ENCODE results near the gene FAHD2B.
"Not testable (repeated sequence)": the region's sequence is repeated elsewhere in the genome, so short reads cannot be mapped to it uniquely, and the experiment has no call there.

FAHD2B gene

DNA sequence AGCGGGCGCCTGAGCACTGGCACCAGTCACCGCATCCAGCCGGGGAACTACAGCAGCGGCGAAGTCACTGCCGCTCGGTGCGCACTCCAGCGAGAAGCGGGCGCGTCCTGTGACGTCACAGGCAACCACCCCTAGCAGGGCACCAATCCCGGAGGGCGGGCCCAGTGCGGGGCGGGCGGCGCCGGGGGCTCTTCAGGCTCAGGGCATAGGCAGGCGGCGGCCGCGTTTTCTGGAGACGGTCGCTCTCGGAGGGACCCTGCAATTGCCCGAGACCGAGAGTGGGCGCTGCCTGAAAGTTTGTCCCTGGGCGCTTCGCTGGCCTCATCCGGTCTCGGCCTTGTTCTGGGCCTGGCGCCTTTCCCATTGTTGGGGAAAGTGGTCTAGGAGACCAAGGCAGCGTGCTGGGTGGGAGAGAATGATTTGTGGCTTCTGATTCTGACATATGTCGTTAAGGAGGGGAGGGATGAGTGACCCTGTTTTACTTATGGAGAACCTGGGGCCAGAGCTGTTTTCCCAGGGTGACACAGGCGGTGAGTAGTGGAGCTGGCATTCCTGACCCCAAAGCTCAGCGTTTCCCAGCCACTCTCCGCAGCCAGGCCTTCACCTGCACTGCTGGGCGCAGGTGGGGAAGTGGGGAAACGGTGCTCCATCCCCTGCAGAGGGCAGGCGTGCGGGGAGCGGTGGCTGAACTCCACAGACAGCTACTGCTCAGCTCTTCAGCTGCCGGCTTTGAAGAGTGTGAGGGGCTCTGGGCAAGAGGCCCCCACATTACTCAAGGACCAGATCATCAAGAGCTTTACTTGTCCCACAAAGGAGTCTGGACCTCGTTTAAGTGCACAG lies at the start of gene FAHD2B:
Gene FAHD2B (minus strand): TSS at position 111 of the 840 bp plus-strand sequence. CDS start 3,176 bp downstream, outside the sequence.
- DNase-seq: peak; percentile 87

DNA sequence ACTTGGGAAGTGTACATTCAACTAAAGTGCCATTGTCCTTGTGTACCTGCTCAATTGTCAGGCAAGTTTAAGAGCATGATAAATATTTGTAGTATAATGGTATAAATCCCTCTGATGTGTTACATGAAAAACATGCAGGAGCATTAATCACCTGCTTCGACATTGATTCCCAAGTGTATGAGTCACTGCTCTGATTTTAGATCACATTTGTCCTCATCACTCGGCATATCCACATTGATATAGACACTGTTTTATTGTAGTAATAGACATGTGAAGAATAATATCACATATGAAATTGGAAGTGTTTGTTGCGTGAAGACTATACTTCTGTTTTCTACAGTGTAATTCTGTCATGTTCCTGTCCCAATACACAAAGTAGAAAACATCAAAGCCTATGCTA lies 49.3 kb upstream of the FAHD2B start:
- not testable (repeated sequence) for DNase-seq

DNA sequence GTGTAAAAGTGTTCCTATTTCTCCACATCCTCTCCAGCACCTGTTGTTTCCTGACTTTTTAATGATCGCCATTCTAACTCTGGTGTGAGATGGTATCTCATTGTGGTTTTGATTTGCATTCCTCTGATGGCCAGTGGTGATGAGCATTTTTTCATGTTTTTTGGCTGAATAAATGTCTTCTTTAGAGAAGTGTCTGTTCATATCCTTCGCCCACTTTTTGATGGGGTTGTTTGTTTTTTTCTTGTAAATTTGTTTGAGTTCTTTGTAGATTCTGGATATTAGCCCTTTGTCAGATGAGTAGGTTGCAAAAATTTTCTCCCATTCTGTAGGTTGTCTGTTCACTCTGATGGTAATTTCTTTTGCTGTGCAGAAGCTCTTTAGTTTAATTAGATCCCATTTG lies 34.4 kb upstream of the FAHD2B start:
- not testable (repeated sequence) for DNase-seq

DNA sequence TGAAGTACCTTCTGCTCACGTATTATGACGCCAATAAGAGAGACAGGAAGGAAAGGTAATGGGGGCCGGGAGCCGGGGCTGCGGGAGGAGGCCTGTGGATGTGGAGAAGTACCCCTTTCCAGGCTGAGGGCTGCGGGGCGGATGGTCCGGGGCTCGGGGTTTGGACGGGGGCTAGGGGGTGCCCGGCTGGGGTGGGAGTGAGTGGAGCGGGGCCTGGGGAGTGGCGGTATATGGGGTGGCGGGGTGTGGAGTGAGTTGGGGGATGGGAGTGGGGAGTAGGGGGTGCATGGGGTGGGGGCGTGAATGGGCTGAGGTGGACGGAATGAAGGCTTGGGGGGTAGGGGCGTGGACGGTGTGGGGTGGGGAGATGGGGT lies 19.2 kb upstream of the FAHD2B start:
- DNase-seq: not testable (repeated sequence)

DNA sequence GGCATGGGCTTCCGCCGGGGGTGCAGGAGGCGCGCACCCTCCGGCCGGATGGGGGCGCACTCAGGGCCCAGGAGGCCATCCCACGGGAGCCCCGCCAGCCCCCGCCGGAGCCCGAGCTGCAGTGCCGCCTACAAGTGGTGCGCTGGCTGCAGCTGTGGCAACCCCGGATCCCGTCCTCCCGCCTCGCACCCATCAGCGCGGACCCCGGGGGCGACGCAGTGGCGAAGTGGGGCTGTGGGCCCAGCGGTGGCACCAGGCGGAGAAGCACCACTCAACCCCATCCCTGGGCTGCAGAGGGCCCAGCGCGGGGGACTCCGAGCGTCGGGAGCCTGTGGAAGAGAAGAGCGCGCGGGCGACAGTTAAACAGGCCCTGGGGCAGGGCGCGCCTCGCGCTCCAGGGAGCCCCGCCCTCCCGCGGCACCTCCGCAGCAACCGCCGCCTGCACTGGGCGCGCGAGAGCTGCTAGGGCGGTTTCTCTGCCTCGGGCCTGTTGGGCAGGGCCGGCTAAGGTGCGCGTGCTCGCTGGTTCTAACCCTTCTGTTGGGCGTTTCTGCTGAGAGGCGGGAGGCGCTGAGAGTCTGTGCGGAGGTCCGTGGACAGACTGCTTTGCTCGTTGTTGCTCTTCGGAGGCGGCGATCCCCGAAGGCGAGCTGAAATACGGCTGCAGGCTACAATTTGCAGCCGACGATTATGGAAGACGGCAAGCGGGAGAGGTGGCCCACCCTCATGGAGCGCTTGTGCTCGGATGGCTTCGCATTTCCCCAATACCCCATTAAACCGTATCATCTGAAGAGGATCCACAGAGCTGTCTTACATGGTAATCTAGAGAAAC lies 18.6 kb upstream of the FAHD2B start, which contains the start of gene ANKRD36:
Gene ANKRD36 (plus strand): TSS at position 104 of the 832 bp plus-strand sequence. CDS start 587 bp downstream, at position 691.
- DNase-seq: peak; percentile 93

DNA sequence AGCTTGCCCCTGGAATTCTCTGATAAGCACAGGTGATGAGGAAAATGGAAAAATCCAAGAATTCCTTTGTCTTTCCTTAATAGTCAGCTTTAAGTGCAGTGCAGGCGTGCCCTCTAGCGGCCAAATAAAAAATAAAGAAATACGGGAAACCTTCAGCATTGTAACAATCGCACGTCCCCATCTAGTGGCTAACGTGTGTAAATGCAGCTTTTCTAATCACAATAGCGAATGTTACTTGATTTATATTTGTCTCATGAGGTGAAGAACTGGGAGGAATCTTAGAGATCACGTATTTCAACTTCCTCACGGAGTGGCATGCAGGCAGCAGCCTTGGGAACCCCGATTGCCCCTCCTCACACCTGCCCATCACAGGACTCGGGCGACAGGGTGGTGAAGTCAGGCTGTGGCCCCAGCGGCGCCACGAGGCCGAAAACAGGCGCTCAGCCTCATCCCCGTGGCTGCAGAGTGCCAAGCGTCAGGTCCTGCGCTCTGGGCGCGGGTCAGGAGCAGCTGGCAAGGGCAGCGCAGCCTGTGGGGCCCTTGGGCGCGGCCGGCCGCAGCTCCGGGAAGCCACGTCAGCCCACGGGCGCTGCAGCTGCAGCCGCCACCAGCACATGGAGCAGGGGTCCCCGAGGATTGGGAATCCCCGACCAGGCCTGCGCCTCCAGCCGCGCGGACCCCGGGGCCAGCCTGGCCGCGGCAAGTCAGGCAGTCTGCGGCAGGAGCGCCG lies 17.8 kb upstream of the FAHD2B start:
- peak; percentile 68 for DNase-seq

GRCh38 chr2:97111246-97111645 lies 16.6 kb upstream of the FAHD2B start:
- DNase-seq: not testable (repeated sequence)

DNA sequence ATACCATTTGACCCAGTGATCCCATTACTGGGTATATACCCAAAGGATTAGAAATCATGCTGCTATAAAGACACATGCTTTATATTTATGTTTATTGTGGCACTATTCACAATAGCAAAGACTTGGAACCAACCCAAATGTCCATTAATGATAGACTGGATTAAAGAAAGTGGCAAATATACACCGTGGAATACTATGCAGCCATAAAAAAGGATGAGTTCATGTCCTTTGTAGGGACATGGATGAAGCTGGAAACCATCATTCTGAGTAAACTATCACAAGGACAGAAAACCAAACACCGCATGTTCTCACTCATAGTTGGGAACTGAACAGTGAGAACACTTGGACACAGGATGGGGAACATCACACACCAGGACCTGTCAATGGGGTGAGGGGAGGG lies 12.2 kb upstream of the FAHD2B start:
- DNase-seq: not testable (repeated sequence)

GRCh38 chr2:97098786-97099372 lies 4.2 kb upstream of the FAHD2B start:
- DNase-seq: not testable (repeated sequence)

GRCh38 chr2:97095661-97096060 lies 979 bp upstream of the FAHD2B start:
- no peak for DNase-seq

DNA sequence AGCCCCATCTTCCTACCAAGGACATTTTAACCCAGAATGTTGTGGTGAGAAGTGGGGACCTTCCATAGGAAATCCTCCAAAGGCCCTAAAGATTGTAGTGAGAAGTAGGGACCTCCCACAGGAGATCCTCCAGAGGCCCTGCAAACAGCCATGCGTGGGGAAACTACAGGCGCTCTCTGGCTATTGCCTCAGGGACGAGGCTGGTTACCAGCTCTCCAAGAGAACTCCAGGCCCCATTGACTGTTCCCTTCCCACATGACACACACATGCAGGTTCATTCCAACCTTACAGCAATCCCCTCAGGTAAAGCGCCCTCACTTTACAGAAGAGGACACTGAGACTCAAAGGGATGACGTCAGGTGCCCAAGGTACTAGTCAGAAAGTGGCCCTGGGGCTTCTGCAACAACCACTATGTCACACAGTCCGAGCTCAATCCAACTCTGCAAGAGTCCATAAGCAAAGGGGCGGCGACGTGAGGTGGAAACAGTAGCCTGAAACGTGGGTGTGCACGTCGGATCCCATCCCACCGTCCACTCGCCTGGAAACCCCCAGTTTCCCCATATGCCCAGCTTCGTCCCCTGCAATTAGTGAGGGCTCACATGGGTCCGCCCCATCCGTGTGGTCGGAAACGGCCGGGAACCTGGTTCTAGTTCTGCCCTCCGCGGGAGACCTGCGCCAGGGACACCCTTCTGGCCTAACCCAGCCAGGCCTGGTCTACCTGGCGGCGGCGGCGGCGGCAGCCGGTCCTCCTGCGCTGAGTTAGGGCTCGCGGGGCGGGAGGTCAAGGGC lies 505 bp downstream of the FAHD2B start:
- DNase-seq: not testable (repeated sequence)

GRCh38 chr2:97092946-97093345 lies 1.7 kb downstream of the FAHD2B start:
- not testable (repeated sequence) for DNase-seq

DNA sequence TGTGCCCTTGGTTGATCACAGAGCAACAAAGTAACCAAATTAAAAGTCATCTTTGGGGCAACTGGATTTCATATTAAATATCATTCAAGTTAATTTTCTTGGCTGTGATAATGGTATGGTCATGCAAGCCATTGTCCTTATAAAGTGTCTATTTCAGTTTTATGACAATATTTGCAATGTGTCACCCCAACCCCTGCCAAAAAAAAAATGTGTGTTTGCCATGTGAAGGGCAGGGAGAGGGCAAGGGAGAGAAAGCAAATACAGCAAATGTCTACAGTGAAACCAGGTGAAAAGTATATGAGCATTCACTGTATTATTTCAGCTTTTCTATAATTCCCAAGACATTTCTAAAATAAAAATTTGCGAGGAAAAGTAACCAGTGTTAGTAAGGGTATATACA lies 6.0 kb downstream of the FAHD2B start:
- DNase-seq: not testable (repeated sequence)

- not testable (repeated sequence) for DNase-seq
Measured at GRCh38 chr2:97085093-97085492, 9.6 kb downstream of the FAHD2B start.

- DNase-seq: not testable (repeated sequence)
Measured at GRCh38 chr2:97083516-97083915, 11.2 kb downstream of the FAHD2B start.

DNA sequence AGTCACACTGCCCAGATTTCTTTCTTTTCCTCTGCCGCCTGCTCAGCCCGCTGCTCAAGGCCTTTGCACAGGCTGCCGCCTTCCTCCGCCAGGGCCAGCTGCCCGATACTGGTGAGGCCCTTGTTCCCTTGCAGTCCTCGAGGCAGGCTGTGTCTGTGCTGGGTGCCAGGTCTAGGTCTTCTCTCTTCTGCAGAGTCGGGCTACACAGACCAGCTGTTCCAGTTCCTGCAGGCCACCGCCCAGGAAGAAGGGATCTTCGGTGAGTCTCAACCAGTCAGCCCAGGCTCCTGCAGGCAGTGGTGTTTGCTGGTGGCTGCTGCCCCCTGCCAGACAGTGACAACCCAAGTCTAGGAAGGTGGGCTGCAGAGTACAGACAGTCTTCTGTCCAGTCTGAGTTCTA lies 12.5 kb downstream of the FAHD2B start:
- DNase-seq: not testable (repeated sequence)

- not testable (repeated sequence) for DNase-seq
Measured at GRCh38 chr2:97080855-97081254, 13.8 kb downstream of the FAHD2B start.

DNA sequence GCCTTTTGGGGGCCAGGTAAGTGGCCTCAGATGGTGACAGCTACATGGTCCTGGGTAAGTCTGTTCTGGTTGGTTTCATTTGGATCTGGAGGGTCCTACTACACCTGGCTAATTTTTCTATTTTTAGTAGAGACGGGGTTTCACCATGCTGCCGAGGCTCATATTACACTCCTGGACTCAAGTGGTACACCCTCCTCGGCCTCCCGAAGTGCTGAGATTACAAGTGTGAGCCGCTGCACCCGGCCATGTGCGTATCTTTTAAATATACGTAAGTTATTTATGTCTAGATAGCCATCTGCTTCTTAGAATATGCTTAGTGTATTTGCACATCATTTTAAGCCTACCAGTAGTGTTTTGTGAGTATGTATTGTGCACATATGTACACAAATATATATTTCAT lies 17.5 kb downstream of the FAHD2B start:
- not testable (repeated sequence) for DNase-seq

- DNase-seq: not testable (repeated sequence)
Measured at GRCh38 chr2:97070915-97071314, 23.8 kb downstream of the FAHD2B start.

DNA sequence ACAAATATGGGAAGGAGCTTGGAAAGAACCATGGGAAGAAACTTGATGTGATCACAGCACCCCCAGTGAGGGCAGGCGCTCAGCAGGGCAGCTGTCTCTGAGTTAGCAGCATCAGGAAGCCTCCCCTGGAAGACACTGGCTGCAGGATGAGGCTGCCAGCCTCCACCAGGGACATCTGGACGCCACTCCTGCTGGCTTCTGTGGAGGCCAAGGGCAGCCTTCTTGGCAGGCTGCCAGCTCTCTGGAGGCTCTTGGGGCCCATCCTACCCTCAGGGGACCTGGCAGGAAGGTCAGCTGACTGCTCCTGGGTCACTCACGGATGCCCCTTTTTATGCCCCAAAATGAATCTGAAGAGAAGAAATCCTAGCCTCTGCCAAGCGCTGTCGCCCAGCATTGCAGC lies 26.0 kb downstream of the FAHD2B start:
- not testable (repeated sequence) for DNase-seq

- DNase-seq: no peak
Measured at GRCh38 chr2:97068074-97068473, 26.6 kb downstream of the FAHD2B start.

All from activated CD4-positive, alpha-beta T cell treated with anti-CD3 and anti-CD28 coated beads, Interleukin-2, Interleukin-6, amounts not matched to agents 100 ng/mL and 50 ng/mL, durations not matched to agents 16 hours and 8 hours (primary cell).